DOHH2 (cell line): ENCODE measurements around the gene ULBP1.
A peak's percentile ranks its signal among the peaks of the same experiment; 100 is the strongest.
"Not testable (repeated sequence)": the region's sequence is repeated elsewhere in the genome, so short reads cannot be mapped to it uniquely, and the experiment has no call there.

Source experiments
- H3F3A ChIP-seq: fragments of 200-600 bp; sonication (generic), shearing (Covaris generic); 2 replicates; pipeline ENCODE4 v1.6.0; 2016; ENCODE audit warnings: antibody characterized with exemption, mild to moderate bottlenecking; ENCODE audit not compliant: control insufficient read depth, insufficient read depth
- H3K27ac ChIP-seq: fragments of 200-600 bp; sonication (generic); 2 replicates; pipeline ENCODE4 v1.5.1; 2014; ENCODE audit warnings: low read depth, mild to moderate bottlenecking, low read length, moderate library complexity
- H3K27me3 ChIP-seq: fragments of 200-600 bp; sonication (generic); 2 replicates; pipeline ENCODE4 v1.6.1; 2014; ENCODE audit warnings: mild to moderate bottlenecking, low read length, mixed read lengths; ENCODE audit not compliant: control insufficient read depth
- H3K36me3 ChIP-seq: fragments of 200-600 bp; sonication (generic); 2 replicates; pipeline ENCODE4 v1.6.1; 2014; ENCODE audit warnings: mild to moderate bottlenecking, low read length, moderate library complexity, mixed read lengths; ENCODE audit not compliant: control insufficient read depth
- H3K4me1 ChIP-seq: fragments of 200-600 bp; sonication (generic); 2 replicates; pipeline ENCODE4 v1.6.1; 2014; ENCODE audit warnings: mild to moderate bottlenecking, low read length, mixed read lengths; ENCODE audit not compliant: control insufficient read depth
- H3K4me2 ChIP-seq: fragments of 200-600 bp; sonication (generic); 2 replicates; pipeline ENCODE4 v1.6.0; 2014; ENCODE audit warnings: mild to moderate bottlenecking, low read length, moderate library complexity
- H3K4me3 ChIP-seq: fragments of 200-600 bp; sonication (generic); 2 replicates; pipeline ENCODE4 v1.5.1; 2014; ENCODE audit warnings: mild to moderate bottlenecking, low read length, mixed read lengths
- H3K79me2 ChIP-seq: fragments of 200-600 bp; sonication (generic); 2 replicates; pipeline ENCODE4 v1.6.1; 2014; ENCODE audit warnings: mild to moderate bottlenecking, low read length, mixed read lengths; ENCODE audit not compliant: control insufficient read depth
- H3K9me2 ChIP-seq: fragments of 200-600 bp; sonication (generic); replicated peaks from 2 replicates; pipeline ENCODE4 v1.6.1; 2014; ENCODE audit warnings: mild to moderate bottlenecking, low read length, mixed read lengths; ENCODE audit not compliant: control insufficient read depth
- H3K9me3 ChIP-seq: fragments of 200-600 bp; sonication (generic); 2 replicates; pipeline ENCODE4 v1.6.1; 2014; ENCODE audit warnings: antibody characterized with exemption, low read length, mixed read lengths; ENCODE audit not compliant: control insufficient read depth, insufficient read depth
- H4K20me1 ChIP-seq: fragments of 200-600 bp; sonication (generic); 2 replicates; pipeline ENCODE4 v1.6.0; 2014; ENCODE audit warnings: low read depth, mild to moderate bottlenecking, antibody characterized with exemption, low read length, moderate library complexity; ENCODE audit not compliant: control insufficient read depth, insufficient read depth
- CTCF ChIP-seq: fragments of 200-600 bp; sonication (generic); IDR thresholded peaks from one replicate; pipeline ENCODE4 v1.5.1; 2014; ENCODE audit warnings: antibody characterized with exemption, mild to moderate bottlenecking, low read depth, low read length; ENCODE audit not compliant: poor library complexity, severe bottlenecking
- EZH2phosphoT487 ChIP-seq: fragments of 200-600 bp; sonication (generic); IDR thresholded peaks from 2 replicates; pipeline ENCODE4 v1.6.1; 2017; ENCODE audit warnings: borderline replicate concordance, mild to moderate bottlenecking, antibody characterized with exemption, low read length, moderate library complexity, mixed read lengths

The ULBP1 gene

GRCh38 chr6:150016324-150017185, 52.8 kb downstream of the ULBP1 start:
- no peaks in the 10 kb centered on the region for H3K9me2 ChIP-seq
- H3F3A ChIP-seq = no peaks in the 10 kb centered on the region
- peaks cover 49% of the 10 kb centered on the region for H3K27me3 ChIP-seq
- H3K9me3 ChIP-seq = no peaks in the 10 kb centered on the region
- no peak overlapping the region for H3K4me3 ChIP-seq
- H3K27ac ChIP-seq = no peak overlapping the region
- no peak overlapping the region for H3K4me2 ChIP-seq
- H3K36me3 ChIP-seq = no peaks in the 10 kb centered on the region
- H3K79me2 ChIP-seq = no peaks in the 10 kb centered on the region
- no peaks in the 10 kb centered on the region for H4K20me1 ChIP-seq
- TF ChIP-seq EZH2phosphoT487 (no peak), CTCF (peak; percentile 70)
- no peaks in the 10 kb centered on the region for H3K4me1 ChIP-seq

GRCh38 chr6:150017186-150017521, 53.4 kb downstream of the ULBP1 start:
- H3K9me3 ChIP-seq, H3F3A ChIP-seq, H3K27ac ChIP-seq, H3K4me1 ChIP-seq, H3K79me2 ChIP-seq, H3K4me2 ChIP-seq, H3K36me3 ChIP-seq, H3K9me2 ChIP-seq, H4K20me1 ChIP-seq, H3K4me3 ChIP-seq: not testable (repeated sequence)
- H3K27me3 ChIP-seq = peaks cover 45% of the 10 kb centered on the region
- TF ChIP-seq CTCF = peak; percentile 31

DNA sequence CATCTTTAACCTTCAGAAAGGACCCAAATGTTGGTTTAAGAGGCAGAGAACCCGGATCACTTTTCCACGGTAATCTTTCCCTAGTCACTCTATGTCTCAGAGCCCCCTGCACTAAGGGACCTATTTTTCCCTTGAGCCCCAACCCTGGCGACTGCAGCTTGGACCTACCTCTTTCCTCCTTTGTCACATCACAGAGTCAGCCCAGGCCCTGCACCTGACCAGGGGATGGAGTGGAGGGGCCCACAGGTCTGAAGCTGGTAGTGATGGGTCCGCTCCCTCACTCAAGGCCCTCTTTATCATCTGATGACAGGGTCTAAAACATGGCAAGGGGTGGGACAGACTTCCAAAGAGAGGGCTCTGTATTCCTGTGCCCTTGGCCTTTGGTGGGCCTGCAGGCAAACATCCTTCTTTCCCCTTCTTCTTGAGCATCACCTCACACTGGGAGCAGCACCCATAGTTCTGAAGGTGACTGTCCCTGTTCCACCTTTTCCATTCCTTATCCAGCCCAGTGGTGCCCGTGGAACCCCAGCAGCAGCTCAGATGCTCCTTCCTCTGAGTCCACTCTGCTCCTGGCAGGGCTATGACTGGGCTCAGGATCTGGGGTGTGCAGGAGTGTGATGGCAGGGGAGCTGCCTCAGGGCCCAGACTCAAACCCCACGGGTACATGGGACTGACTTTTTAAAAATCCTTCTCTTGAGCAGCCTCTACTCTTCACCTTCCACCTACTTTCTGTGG, 55.3 kb downstream of the ULBP1 start:
- H3K36me3 ChIP-seq = no peaks in the 10 kb centered on the region
- H3K4me2 ChIP-seq = no peak overlapping the region
- H3K9me2 ChIP-seq = no peaks in the 10 kb centered on the region
- no peak overlapping the region for H3K27ac ChIP-seq
- no peaks in the 10 kb centered on the region for H4K20me1 ChIP-seq
- H3F3A ChIP-seq = no peaks in the 10 kb centered on the region
- no peaks in the 10 kb centered on the region for H3K4me1 ChIP-seq
- peaks cover 31% of the 10 kb centered on the region for H3K27me3 ChIP-seq
- no peaks in the 10 kb centered on the region for H3K9me3 ChIP-seq
- no peaks in the 10 kb centered on the region for H3K79me2 ChIP-seq
- no peak overlapping the region for H3K4me3 ChIP-seq
- TF ChIP-seq CTCF (no peak), EZH2phosphoT487 (no peak)

GRCh38 chr6:150021870-150022269, 58.1 kb downstream of the ULBP1 start:
- H3K79me2 ChIP-seq, H3F3A ChIP-seq, H3K36me3 ChIP-seq, H3K9me3 ChIP-seq, H3K4me2 ChIP-seq, H3K4me1 ChIP-seq, H3K9me2 ChIP-seq, H4K20me1 ChIP-seq, H3K27ac ChIP-seq, H3K4me3 ChIP-seq: not testable (repeated sequence)
- H3K27me3 ChIP-seq = peaks cover 33% of the 10 kb centered on the region
